Dedifferentiated amniotic fluid mesenchymal stem cell (primary cell): ENCODE measurements around the gene INF2.

Source experiments
- DNase-seq: peaks from one replicate; pipeline ENCODE4 v3.0.0-alpha.2; 2016; ENCODE audit errors: extremely low spot score

Gene INF2

DNA sequence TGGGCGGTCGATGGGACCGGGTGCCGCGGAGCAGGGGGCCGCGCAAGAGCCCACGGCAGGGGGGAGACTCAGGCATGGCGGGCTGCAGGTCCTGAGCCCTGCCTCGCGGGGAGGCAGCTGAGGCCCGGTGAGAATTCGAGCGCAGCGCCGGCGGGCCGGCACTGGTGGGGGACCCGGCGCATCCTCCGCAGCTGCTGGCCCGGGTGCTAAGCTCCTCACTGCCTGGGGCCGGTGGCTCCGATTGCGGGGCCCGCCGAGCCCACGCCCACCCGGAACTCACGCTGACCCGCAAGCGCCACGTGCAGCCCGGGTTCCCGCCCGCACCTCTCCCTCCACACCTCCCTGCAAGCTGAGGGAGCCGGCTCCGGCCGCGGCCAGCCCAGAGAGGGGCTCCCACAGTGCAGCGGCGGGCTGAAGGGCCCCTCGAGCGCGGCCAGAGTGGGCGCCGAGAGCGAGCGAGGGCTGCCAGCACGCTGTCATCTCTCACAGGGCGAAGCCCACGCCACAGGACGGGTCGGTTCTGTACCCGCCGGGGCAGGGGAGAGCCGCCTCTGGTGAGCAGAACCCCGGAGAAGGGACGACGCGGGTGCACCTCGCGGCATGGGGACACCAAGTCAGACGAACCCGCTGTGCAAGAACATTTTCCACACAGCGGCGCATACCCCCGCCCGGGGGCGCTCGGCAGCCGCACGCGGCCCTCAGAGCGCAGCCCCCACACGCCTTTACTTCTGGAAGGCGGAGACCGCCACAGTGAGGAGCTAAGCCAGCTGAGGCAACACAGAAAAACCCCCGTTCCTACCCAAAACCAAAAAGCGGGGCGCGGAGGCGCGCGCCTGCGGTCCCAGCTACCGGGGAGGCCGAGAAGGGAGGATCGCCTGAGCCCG lies 62.4 kb downstream of the INF2 start:
- no peak for DNase-seq

DNA sequence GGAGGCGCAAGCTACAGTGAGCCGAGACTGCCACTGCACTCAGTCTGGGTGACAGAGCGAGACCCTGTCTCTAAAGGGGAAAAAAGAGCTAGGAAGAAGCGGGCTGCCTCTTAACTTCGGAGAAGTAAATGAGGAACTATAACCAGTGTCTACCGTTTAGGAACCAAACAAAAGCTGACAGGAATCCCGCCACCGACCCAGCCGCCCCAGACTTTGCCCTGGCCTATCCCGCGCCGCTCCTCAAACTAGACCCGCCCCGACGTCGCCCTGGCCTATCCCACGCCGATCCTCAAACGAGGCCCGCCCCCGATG lies 63.0 kb downstream of the INF2 start:
- no peak for DNase-seq

DNA sequence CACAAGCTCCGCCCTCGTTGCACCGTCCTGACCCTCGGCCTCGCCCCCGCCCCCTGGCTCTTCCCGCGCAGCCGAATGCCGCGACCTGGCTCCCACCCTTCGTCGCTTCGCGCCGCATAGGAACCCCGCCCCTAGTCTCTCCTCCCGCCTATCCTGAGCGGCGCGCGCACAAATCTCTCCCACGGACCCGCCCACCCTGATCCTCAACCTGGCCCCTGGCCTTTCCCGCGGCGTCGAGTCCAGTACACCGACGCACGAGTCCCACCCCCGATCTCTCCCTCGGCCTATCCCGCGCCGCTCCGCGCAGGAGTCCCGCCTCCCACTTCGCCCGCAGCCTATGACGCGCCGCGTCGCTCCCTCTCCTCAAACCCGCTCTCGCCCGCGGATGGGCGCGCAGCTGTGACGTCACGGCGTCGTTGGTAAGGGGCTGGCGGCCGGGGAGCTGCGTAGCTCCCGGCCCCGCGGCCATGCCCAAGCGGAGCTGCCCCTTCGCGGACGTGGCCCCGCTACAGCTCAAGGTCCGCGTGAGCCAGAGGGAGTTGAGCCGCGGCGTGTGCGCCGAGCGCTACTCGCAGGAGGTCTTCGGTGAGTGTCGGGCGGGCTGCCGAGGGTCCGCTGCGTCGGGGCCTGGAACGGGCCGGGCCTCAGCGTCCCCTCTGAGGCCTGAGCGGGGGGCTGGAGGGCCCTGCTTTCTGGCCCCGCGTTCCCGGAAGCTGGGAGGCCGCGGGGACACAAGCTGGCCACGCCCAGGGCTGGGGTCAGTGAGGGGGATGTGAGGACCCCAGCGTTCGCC lies 63.5 kb downstream of the INF2 start, which contains the start of gene SIVA1:
SIVA1 (plus strand) TSS at position 413 of the 793 bp plus-strand sequence; CDS start at position 468, 55 bp downstream.
- DNase-seq, result peak; percentile 99

DNA sequence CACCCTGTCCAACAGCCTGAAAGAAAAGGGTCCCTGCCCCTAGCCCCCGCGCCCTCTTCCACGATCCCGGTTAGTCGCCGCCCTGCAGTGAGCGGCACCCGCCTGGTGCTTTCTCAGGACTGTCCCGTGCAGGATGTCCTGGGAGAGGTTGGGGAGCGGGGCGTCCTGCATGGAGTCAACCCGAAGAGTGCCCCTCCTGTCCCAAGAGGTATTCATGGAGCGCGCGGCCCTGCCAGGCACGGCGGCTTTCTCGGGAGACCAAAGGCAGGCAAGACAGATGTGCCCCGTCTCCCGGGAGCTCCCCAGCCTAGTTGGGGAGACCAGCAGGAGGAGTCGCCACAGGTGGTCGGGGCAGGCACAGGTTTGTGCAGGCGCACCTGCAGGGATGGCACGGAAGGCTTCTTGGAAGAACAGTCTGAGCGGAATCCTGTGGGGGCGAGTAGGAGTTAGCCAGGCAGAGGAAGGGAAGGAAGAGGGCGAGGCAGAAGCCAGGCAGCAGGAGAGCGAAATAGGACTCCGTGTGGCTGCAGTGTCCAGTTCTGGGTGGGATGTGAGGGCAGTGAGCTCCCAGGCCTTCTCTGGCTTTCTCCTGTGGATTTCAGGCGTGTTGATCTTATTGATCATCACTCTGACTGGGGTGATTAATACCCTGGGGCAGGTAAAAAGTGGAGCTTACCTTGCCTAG lies 64.3 kb downstream of the INF2 start:
- DNase-seq, result no peak

DNA sequence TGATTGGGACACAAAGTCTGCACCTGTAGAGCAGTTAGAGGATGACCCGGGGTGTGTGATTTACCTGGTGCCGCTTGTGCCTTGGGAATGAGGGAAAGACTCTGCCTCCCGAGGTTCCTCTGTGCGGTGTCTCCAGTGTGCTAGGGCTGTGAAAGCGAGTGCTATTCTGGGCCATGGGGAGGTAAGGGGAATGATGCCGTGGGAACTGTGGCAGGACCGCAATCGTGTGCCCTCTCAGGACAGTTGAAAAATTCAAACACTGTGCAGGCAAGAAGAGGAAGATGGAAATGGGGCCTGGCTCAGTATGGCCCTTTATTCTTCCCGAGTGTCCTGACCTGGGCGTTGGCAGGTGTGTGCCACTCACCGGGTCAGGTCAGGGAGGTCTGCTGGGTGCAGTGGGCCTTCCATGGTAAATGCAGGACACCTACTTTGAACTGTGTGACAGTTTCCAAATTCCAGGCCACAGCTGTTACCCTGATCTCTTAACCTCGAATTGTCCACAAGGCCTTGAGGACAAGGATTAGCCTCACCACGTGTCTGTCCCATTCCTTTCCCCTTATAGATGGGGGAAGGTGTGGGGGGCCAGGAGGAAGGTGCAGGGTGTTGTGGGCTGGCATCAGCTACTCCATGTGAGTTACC lies 64.9 kb downstream of the INF2 start:
- no peak for DNase-seq

DNA sequence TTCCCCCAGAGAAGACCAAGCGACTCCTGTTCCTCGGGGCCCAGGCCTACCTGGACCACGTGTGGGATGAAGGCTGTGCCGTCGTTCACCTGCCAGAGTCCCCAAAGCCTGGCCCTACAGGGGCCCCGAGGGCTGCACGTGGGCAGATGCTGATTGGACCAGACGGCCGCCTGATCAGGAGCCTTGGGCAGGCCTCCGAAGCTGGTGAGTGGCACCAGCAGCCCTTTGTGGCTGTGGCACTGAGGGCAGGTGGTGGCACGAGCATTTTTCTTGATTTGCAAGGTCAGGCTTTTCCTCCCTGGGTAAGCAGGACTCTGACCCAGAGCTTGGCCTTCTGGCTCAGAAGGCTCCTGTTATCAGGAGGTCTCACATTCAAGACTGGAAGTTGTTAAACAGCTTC lies 66.2 kb downstream of the INF2 start:
- no peak for DNase-seq

DNA sequence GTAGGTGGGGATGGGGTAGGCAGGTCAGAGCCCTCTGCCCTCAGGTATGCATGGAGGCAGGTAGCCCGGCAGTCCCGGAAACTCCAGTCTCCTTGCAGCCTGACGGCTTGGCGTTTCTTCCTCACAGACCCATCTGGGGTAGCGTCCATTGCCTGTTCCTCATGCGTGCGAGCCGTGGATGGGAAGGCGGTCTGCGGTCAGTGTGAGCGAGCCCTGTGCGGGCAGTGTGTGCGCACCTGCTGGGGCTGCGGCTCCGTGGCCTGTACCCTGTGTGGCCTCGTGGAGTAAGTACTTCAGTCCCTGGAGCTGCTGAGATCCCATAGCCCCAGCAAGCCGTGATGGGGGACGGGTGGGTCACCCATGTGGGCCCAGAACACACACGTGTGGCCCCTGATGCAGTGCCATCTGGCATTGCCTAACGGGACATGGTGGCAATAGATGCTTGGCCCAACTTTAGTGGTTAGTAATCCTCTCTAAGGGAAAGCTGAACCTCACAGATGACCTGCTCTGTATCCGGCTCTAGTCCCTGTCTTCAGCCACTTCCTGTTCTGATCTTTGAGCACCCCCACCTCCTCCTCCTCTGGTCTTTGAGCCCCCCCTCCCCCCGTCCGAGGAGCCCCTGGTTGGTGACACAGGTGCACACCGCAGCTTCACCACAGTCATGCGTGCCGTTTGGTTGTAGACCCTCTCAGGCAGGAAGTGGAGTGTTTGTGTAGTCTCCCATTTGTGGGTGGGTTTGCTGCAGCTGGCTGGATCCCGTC lies 67.2 kb downstream of the INF2 start:
- DNase-seq, result no peak

DNA sequence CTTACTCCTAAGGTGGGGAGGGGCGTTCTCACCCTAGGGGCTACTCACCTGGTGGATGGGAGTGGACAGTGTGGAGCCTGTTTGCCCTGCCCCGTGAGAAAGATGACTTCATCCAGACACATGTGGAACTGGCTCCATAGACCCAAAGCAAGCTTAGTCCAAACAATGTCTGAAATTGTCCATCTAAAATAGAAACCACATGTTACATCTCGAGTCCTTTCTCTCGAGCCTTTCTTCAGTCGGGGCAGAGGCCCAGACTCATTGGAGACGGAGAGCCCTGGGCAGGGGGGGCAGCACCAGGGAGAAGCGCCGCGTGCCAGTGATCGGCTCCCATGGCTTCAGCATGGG lies 67.8 kb downstream of the INF2 start:
- DNase-seq, result no peak

DNA sequence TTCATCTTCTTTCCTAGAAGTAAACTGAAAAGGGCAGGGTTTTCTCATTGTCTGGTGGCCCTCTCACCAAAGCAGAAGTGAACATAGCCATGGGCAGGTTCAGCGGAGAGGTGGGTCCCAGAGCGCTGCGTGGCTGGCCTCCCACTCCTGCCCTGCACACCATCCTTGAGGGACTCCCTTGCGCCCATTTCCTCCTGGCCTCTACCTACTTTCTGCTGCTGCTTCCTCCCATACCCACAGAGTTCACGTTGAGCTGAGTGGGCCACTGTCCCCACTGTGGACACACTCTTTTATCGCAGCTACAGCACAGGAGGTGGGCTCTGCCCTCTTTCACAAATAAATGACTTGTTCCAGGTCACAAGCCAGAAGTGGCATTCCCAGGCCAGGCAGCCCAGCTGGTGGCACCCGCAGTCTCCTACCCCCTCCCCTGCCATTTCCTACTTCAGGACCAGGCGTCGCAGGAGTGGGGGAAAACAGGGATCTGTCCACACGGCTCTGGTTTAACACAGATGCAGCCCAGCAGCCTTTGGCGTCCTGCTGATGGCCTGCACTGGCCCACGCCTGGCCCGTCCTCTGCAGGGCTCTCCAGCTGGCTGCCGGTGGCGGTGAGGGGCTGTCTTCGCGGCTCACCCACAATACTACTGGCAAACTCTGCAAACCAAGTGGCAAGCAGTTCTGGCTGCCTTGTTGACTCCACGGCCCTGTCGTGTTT lies 68.4 kb downstream of the INF2 start:
- DNase-seq, result no peak

DNA sequence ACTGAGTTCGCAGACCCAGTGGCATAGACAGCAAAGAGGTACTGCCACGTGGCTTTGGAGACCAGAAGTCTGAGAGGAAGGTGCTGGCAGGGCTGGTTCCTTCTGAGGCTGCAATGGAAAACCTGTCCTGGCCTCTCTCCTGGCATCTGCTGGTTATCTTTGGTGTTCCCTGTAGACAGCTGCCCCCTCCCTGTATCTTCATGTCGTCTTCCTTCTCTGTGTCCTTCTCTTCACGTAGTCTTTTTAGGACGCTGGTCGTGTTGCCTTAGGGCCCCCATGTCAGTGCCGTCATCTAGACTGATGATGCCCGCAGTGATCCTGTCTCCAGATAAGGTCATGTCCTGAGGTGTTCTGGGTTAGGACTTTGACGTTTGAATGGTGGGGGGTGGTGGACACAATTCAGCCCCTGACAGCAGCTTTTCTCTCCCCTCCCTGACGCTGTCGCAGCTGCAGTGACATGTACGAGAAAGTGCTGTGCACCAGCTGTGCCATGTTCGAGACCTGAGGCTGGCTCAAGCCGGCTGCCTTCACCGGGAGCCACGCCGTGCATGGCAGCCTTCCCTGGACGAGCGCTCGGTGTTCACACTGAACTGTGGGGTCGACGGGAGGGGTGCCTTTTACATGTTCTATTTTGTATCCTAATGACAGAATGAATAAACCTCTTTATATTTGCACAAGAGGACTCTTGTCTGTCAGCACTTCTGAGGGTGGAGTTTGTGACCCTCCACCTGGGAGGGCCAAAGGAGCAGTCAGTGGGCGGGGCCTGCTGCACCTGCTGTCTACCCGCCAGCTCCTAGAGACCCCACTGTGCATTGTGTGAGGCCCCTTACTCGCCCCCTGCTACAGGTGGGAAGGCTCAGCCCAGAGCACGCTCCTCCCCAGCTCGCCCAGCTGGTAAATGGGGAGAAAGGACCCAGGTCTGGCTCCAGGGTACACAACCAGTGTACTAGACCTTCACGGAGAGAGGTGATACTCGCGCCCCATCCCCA lies 69.9 kb downstream of the INF2 start:
- DNase-seq, result no peak

DNA sequence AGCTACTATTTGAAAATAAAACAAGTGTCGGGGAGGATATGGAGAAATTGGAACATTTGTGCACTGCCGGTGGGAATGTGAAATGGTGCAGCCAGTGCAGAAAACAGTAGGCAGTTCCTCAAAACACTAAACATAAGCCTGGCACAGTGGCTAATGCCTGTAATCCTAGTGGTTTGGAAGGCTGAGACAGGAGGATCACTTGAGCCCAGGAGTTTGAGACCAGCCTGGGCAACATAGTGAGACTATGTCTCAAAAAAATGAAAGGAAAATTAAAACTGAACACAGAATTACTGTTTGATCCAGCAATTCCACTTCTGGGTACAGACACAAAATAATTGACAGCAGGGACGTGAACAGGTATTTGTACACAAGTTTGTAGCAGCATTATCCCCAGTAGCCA lies 76.1 kb downstream of the INF2 start:
- no peak for DNase-seq

DNA sequence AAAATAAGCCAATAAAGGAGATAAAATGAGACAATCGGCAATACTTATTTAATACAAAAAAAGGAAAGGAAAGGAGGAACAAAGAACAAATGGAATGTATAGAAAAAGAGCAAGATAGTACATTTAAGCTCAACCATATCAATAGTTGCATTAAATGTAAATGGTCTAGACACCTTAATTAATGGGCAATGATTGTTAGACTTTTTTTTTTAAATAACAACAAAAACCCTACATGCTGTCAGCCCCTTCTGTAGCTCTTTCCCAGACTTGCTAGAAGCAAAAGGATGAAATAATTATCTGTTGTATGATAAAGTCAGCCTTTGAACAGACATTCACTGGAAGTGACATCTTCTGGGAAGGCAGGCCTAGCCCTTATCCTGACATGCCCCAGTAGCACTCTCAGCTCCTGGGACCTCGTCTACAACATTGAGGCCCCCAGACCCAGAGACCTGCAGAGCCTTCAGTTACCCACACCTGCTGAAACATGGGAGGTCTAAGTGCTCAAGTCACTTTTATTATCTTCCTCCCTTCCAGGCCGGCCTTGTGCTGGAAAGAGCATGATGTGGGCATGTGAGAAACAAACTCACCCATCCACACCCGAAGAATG lies 76.9 kb downstream of the INF2 start:
- DNase-seq, result no peak

DNA sequence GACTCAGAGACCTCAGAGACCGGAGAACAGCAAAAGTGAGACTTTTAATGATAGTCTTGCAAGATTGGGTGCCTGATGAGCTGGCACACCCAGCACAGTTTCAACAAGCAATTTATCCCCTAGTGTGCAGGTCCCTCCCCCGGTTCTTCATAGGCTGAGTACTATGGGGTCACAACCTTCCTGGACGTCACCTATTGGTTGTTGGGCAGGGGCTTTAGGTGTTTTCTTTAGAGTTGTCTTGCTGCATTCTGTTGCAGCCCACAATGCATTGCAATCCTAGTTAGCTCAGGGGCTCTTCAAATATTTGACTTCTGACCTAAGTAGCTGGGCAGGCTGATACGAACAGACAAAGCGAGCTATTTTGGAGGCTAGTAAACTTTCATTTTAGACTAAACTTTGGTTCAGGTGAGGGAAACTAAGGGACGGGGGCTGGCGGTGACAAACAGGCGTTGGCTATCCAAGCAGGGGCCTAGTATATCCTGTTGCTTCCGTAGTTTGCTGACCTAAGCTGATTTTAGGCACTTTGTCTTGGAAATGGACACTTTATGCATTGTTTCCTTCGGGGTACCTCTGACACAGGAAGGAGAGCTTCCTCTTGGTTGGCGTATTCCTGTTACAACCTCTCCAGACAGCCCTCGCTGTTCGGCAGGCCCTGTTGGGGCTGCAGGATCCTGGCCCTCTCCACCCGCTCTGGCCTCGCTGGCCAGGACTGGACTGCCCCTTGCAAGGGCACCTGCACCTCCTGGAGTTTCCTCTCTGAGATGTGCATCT lies 77.6 kb downstream of the INF2 start:
- DNase-seq, result no peak

DNA sequence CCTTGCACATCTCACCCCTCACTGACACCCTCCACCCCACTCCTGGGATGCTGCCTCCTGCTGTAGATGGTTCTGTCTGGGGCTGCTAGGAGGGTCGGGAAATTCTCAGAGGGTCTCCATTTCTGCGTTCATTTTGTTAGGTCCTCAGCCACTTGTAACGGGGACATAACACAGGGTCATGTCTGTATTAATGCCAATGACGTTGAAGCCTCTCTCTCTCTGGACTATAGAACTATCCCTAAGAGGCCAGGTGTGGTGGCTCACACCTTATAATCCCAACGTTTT lies 78.2 kb downstream of the INF2 start:
- DNase-seq, result no peak

DNA sequence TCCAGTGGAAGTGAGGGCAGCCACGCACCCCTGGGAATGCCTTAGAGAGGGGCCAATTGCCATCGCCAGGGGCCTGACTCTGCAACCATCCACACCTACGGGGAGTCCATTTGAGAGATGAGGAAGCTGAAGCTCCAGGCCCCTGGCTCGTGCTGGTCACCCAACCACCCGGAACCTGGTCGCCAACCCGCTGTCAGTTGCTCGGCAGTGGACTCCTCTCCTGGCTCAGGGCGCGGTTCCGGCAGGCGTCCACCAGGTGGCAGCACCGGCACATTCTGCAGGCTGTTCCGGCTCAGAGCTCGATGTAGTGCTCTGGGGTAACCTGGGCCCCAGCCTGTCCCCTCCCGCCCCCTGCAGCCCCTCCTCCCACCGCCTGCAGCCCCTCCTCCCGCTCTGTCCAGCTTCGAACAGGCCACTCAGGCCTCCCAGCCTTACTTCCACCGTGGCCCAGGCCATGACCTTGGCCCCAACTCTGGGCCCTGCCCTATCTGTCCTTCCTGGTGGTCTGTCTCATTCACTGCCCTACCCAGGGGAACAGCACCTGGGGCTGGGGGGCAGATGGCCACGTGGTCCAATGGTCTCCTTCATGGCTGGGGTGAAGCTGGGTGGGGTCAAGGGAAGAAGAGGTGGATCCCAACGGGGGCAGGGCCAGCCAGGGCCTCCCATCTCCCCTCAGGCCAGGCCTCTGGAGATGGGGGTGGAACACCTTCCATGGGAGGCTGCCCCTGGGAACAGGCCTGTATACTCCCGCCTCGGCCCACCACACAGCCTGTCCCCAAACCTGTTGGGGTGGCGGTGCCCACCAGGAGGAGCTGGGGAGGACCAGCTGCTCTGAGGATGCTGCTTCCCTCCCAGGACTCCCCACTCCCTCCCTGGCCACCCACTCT lies 79.3 kb downstream of the INF2 start:
- DNase-seq, result peak; percentile 71

DNA sequence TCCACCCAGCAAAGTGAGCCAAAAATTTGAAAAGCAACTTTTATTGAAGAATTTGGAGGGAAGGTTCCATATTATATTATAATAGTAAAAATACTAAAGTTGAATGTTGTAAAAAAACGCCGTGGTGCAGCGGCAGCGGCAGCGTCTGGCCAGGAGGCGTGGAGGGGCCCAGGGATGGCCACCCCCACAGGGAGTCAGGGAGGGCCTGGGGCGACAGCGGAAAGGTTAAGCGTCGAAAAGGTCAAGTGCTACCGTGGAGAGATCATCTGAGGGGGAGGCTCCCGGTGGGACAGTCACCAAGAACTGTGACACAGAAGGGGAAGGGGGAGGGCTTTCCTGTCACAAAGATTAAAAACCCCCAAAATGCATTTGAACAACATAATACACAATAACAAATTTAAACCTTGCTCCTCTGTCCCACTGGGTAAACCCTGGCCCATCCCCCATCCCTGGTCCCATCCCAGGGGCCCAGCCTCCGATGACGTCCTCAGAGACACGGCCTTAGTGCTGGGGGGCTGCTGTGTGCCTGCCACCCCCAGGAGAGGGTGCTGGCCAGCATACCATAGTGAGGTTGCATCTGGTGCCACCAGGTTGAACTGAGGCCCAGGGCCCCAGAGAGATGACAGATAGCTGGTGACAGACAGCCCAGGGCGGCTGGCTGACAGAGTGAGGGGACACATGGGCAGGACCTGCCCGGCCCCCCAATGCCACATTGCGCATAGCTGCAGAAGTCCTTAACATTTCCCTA lies 80.1 kb downstream of the INF2 start:
- DNase-seq, result no peak

DNA sequence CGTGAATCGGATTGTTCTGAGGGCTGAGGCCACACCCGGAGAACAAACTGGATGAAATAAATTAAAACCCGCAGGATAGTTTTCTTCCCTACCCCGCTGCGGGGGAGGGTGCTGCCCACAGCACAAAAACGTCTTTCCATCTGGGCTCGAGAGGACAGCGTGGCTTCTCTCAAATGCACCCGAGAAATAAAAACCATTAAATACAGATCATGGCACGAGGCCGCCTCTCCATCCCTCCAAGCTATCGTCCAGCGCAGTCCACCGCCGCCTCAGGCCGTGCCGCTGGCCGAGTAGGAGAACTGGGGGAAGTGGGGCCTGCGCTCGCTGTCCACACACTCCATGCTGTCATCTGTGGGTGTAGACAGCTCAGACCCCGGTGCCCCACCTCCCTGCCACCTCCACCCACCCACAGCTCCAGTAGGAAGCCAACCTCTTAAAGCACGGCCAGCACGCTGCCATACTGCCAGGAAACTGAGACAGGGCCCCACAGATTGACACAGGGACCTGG lies 80.7 kb downstream of the INF2 start:
- no peak for DNase-seq
